Measurements from ENCODE around the gene HARBI1. TPM values are rescaled to one million over a fixed set of nuclear protein-coding genes. Genes with fewer than 3 reads are reported as not detected.
"Not testable (repeated sequence)": the region's sequence is repeated elsewhere in the genome, so short reads cannot be mapped to it uniquely, and the experiment has no call there.

The HARBI1 gene
- total RNA-seq, 1 donor from 2014 or later = 6.5 TPM

DNA sequence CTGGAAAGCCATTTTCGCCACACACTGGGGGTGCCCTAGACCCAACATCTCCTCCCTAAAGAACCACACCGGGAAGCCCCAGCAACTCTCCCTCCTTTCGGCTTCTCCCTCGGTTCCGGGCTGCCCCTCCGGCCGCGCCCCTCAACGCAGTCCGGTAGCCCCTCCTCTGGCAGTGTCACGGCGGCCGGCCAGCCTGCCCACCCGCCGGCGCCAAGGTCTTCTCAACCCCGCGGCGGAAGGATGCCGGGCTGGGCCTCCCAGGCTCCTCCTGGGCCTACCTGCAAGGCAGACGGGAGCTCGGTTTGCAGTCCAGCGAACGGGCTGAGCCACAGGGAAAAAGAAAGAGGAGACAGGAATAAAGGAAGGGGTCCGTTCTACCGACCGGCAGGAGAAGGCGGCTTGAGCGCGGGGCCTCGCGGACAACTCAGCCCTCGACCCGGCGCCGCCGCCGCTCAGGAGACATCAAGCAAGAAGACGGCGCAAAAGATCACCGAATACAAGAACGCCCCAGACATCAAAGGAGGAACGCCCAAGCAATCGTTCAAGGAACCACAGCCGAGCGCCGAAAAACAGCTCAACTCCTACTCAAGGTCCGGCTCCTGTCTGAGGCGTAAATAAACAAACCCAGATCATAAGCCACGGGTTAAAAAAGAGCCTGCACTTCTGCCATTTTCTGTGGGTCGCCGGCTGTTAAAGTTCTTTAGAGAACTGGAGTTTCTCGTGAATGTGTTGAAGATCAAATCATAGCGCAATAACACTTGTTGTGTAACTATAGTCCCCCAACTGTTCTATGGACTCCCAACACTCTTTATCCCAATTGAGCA, 23.3 kb downstream of the HARBI1 start, which contains the start of gene AMBRA1:
Gene AMBRA1, minus strand, starts transcription at position 474 of the 824 bp plus-strand sequence. CDS start 45,643 bp downstream, outside the sequence.
- Mint-ChIP-seq H3K4me1 (peaks cover 43% of the 10 kb centered on the region), H3K27me3 (no peaks in the 10 kb centered on the region), H3K9me3 (no peaks in the 10 kb centered on the region), H3K36me3 (ENCODE audit: low read depth) (peaks cover 6% of the 10 kb centered on the region), H3K27ac (peak within 1 kb of the TSS; percentile 88), H3K4me3 (peak within 1 kb of the TSS; percentile 97)
- TF ChIP-seq CTCF (IDR thresholded peaks at IDR 0.05) = no peak
- DNase-seq (peak; percentile 77), ATAC-seq (ENCODE audit: low read depth) (peak; percentile 93)
- ChIA-PET POLR2A (interaction anchor here (0.6 to 1.6 kb wide), 11 partner anchors 13 to 747 kb away, joined by 3 to 18 read pairs (median 5); partner anchors contain the start of genes ARHGAP1, ATG13, CRY2 and HARBI1), CTCF (no interaction called here)
- intact Hi-C loops (cut with micrococcal nuclease) = loop anchor here (1.0 to 10.0 kb wide), 5 partner anchors 10 to 1051 kb away; partner anchors contain the start of genes ARHGAP1, ATG13, HARBI1 and MTCH2

GRCh38 chr11:46590740-46591605, 26.1 kb downstream of the HARBI1 start:
- DNase-seq (no peak), ATAC-seq (ENCODE audit: low read depth) (no peak)
- ChIA-PET CTCF (interaction anchor here (0.9 kb wide), 1 partner anchor 27 kb away, joined by 3 read pairs; no protein-coding TSS in a partner anchor), POLR2A (no interaction called here)
- no peak for TF ChIP-seq CTCF (IDR thresholded peaks at IDR 0.05)
- Mint-ChIP-seq H3K4me3 (no peak overlapping the region), H3K36me3 (ENCODE audit: low read depth) (peaks cover 14% of the 10 kb centered on the region), H3K27ac (no peak overlapping the region), H3K9me3 (no peaks in the 10 kb centered on the region), H3K27me3 (no peaks in the 10 kb centered on the region), H3K4me1 (peaks cover 50% of the 10 kb centered on the region)
- intact Hi-C loops (cut with micrococcal nuclease) = loop anchor here (5.0 to 10.0 kb wide), 2 partner anchors 34 to 1054 kb away; partner anchors contain the start of gene MTCH2

- ChIA-PET CTCF (no interaction called here), POLR2A (no interaction called here)
- no peak overlapping the region for H3K4me3 Mint-ChIP-seq
- DNase-seq (no peak), ATAC-seq (ENCODE audit: low read depth) (no peak)
- H3K9me3 Mint-ChIP-seq = no peaks in the 10 kb centered on the region
- peaks cover 13% of the 10 kb centered on the region for H3K36me3 Mint-ChIP-seq (ENCODE audit: low read depth)
- intact Hi-C loops (cut with micrococcal nuclease) = no loop called here
- H3K27ac Mint-ChIP-seq = no peak overlapping the region
- H3K27me3 Mint-ChIP-seq = no peaks in the 10 kb centered on the region
- no peak for TF ChIP-seq CTCF (IDR thresholded peaks at IDR 0.05)
- peaks cover 45% of the 10 kb centered on the region for H3K4me1 Mint-ChIP-seq
Observed at GRCh38 chr11:46588915-46589314, 28.1 kb downstream of the HARBI1 start.

DNA sequence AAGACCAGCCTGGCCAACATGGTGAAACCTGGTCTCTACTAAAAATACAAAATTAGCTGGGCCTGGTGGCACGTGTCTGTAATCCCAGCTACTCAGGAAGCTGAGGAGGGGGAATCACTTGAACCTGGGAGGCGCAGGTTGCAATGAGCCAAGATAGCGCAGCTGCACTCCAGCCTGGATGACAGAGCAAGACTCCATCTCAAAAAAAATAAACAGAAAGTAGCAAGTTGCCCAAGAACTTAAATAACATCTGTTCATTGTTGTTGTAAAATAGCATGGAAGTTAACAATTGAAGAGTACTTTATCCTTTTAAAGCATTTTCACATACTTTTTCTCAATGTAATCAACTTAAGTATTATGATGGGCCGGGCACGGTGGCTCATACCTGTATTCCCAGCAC, 28.9 kb downstream of the HARBI1 start:
- H3K27me3 Mint-ChIP-seq = no peaks in the 10 kb centered on the region
- ATAC-seq (ENCODE audit: low read depth) (no peak), DNase-seq (no peak)
- CTCF ChIA-PET = no interaction called here
- no peak overlapping the region for H3K4me3 Mint-ChIP-seq
- H3K4me1 Mint-ChIP-seq = peaks cover 39% of the 10 kb centered on the region
- peaks cover 8% of the 10 kb centered on the region for H3K36me3 Mint-ChIP-seq (ENCODE audit: low read depth)
- TF ChIP-seq CTCF (IDR thresholded peaks at IDR 0.05) = no peak
- POLR2A ChIA-PET = interaction anchor here (0.6 kb wide), 1 partner anchor 36 kb away, joined by 3 read pairs; no protein-coding TSS in a partner anchor
- intact Hi-C loops (cut with micrococcal nuclease) = no loop called here
- H3K27ac Mint-ChIP-seq = no peak overlapping the region
- no peaks in the 10 kb centered on the region for H3K9me3 Mint-ChIP-seq

GRCh38 chr11:46583513-46583912, 33.5 kb downstream of the HARBI1 start:
- H3K4me1 Mint-ChIP-seq; POLR2A ChIA-PET; H3K27ac Mint-ChIP-seq; H3K9me3 Mint-ChIP-seq; ATAC-seq (ENCODE audit: low read depth); DNase-seq; H3K27me3 Mint-ChIP-seq; intact Hi-C loops (cut with micrococcal nuclease); H3K4me3 Mint-ChIP-seq; CTCF ChIA-PET: not testable (repeated sequence)
- H3K36me3 Mint-ChIP-seq (ENCODE audit: low read depth) = peaks cover 20% of the 10 kb centered on the region
